ENCODE measurements around the gene PAGE2B. TPM values are rescaled to one million over a fixed set of nuclear protein-coding genes. Genes with fewer than 3 reads are reported as not detected.
A peak's percentile ranks its signal among the peaks of the same experiment; 100 is the strongest.
"Not testable (repeated sequence)": the region's sequence is repeated elsewhere in the genome, so short reads cannot be mapped to it uniquely, and the experiment has no call there.

The PAGE2B gene, protein sequence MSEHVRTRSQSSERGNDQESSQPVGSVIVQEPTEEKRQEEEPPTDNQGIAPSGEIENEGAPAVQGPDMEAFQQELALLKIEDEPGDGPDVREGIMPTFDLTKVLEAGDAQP
- not detected for polyA plus RNA-seq (ENCODE audit: low read depth in 6 of 6)

DNA sequence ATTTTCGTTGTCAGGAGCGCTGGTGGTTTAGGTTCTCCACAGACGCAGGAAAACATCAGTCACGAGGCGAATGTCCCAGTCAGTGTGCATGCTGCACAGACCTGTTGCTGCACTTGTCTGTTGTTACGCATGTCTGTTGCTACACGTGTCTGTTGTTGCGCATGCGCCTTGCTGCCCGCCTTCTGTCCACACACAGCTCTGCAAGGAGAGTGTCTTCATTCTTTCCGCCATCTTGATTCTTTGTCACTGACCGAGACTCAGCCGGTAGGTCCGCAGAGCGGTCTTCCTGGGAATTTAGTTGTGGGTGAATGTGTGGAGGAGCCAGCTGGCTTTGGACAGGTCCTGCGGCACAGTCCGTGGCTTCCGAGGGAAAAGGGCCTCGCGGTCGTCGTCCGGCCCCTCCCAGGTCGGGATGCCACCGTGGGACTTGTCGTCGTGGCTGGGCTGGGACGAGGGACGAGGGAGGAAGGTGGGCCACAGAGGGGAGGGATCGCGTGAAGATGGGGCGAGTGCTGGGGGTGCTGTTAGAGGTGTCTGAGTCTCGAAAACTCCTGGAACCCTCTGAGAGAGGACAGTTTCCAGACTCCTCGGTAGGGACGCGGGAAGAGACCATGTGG lies at the start of gene PAGE2B:
Gene PAGE2B (plus strand): TSS at position 180 of the 617 bp plus-strand sequence. CDS start 1,012 bp downstream, outside the sequence.
- Mint-ChIP-seq H3K4me3 (no peak within 1 kb of the TSS), H3K27ac (no peak within 1 kb of the TSS), H3K36me3 (no peaks in the 10 kb centered on the region), H3K9me3 (peaks cover 0 to 4% (median 0%) of the 10 kb centered on the region in 7 donors), H3K4me1 (no peaks in the 10 kb centered on the region), H3K27me3 (peaks cover 2 to 30% (median 22%) of the 10 kb centered on the region in 3 donors)
- ATAC-seq (ENCODE audit: low read depth in 2 of 2) = no peak
- no peak for DNase-seq

DNA sequence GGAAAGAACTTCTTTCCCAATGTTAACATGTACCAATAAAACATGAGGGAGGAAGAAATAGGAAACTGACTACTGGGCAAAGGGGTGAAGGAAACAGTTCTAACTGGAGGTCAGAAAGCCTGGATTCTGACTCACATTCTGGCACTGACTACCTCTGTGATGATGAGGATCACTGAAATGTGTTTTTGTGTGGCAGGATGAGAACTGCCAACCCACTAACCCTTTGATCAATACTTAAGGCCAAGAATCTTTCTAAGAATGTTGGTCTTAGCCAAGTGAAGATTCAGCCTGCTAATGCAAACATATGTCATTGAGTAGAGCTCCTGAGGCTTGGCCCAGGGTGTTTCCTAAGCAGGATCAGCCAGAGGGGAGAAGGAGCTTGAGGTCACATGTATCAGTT lies 48.7 kb upstream of the PAGE2B start:
- Mint-ChIP-seq H3K9me3 (peaks cover 0 to 5% (median 0%) of the 10 kb centered on the region in 7 donors), H3K36me3 (peaks cover 0 to 3% of the 10 kb centered on the region in 2 donors), H3K27me3 (peaks cover 0 to 21% (median 0%) of the 10 kb centered on the region in 3 donors), H3K27ac (peak overlapping the region in 1 of 6 donors; percentile 4), H3K4me1 (no peaks in the 10 kb centered on the region), H3K4me3 (no peak overlapping the region)
- DNase-seq = no peak
- ATAC-seq (ENCODE audit: low read depth in 2 of 2) = no peak

DNA sequence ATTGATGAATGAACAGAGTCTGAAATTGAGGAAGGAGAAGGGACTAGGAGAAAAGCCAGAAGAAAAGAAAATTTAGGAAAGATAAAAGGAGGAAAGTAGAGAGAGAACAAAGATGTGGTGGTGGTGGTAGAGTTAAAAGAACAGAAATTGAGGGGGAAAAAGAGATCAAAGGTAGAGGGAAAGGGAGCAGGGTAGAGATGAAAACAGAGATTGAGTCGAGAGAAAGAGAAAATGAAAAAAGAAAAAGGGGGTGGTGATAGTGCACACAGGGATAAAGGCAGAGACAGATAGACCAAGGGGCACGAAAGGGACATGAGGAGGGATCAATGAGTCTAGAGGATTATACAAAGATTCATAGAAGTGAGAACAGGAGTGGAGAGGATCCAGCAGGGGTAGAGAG lies 48.0 kb upstream of the PAGE2B start:
- Mint-ChIP-seq H3K4me3 (peak overlapping the region in 1 of 8 donors; percentile 31), H3K36me3 (no peaks in the 10 kb centered on the region), H3K9me3 (peaks cover 0 to 5% (median 0%) of the 10 kb centered on the region in 7 donors), H3K27ac (peak overlapping the region in 2 of 6 donors; percentile 53 to 67), H3K27me3 (peaks cover 0 to 21% (median 0%) of the 10 kb centered on the region in 3 donors), H3K4me1 (no peaks in the 10 kb centered on the region)
- no peak for DNase-seq
- ATAC-seq (ENCODE audit: low read depth in 2 of 2) = no peak

DNA sequence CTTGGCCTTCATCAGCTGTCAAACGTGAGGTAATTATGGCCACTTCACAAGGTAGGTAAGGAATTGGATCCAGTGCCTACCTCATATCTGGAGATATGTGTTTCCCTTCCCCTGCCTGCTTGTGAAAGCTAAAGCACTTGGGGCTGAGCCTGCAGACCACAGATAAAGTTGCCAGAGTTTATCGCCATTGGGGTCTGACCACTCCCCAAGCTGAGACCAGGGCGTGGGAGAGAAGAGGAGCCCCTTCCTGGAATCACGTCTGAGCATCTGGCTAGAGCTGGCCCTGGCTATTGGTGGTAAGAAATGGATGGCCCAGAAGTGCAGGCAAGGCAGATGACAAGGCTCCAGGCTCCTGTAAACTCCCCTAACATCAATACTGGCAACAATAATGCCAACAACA lies 46.8 kb upstream of the PAGE2B start:
- no peaks in the 10 kb centered on the region for H3K36me3 Mint-ChIP-seq
- H3K4me3 Mint-ChIP-seq = no peak overlapping the region
- peaks cover 0 to 5% (median 0%) of the 10 kb centered on the region in 7 donors for H3K9me3 Mint-ChIP-seq
- peaks cover 0 to 21% (median 0%) of the 10 kb centered on the region in 3 donors for H3K27me3 Mint-ChIP-seq
- H3K27ac Mint-ChIP-seq = no peak overlapping the region
- ATAC-seq (ENCODE audit: low read depth in 2 of 2) (no peak), DNase-seq (no peak)
- no peaks in the 10 kb centered on the region for H3K4me1 Mint-ChIP-seq

DNA sequence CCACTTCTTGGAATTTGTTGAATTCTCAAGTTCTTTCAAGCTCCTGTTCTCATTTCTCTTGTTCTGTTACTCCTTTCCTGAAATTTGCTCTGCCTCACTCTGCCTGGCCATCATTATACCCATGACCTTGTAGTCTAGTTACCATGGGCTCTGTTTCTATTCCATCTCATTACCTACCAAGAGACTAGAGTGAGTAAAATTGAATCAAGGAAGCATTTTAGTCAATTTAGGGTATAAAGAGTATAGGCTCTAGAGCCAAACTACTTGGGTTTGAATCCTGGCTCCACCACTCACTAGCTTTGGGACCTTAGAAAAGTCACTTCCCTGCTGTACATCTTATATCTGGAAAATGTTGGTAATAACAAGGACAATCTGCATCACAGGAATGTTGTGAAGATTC lies 46.2 kb upstream of the PAGE2B start:
- no peak for DNase-seq
- Mint-ChIP-seq H3K4me1 (no peaks in the 10 kb centered on the region), H3K27me3 (peaks cover 0 to 26% (median 0%) of the 10 kb centered on the region in 3 donors), H3K27ac (peak overlapping the region in 2 of 6 donors; percentile 17 to 34), H3K9me3 (peaks cover 0 to 5% (median 0%) of the 10 kb centered on the region in 7 donors), H3K36me3 (no peaks in the 10 kb centered on the region), H3K4me3 (no peak overlapping the region)
- no peak for ATAC-seq (ENCODE audit: low read depth in 2 of 2)

DNA sequence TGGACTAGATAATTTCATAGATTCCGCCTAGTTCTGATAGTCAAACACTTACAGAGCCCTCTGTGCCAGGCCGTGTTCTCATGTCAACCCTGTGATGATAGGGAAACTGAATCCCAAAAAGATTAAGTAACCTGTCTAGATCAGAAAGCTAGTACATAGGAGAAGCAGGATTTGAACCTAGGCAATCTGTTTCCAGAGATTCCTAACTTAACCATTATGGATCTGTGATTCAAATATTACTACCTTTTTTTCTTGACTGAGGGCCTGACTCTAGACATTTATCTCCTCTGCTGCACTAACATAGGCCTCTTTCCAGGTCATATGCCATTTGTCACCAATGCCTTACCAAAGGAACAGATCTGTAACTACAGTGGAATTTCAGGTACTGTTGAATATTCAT lies 45.5 kb upstream of the PAGE2B start:
- no peaks in the 10 kb centered on the region for H3K36me3 Mint-ChIP-seq
- H3K27ac Mint-ChIP-seq = peak overlapping the region in 1 of 6 donors; percentile 9
- ATAC-seq (ENCODE audit: low read depth in 2 of 2) (no peak), DNase-seq (no peak)
- H3K9me3 Mint-ChIP-seq = peaks cover 0 to 5% (median 0%) of the 10 kb centered on the region in 7 donors
- H3K4me1 Mint-ChIP-seq = no peaks in the 10 kb centered on the region
- peaks cover 0 to 28% (median 0%) of the 10 kb centered on the region in 3 donors for H3K27me3 Mint-ChIP-seq
- no peak overlapping the region for H3K4me3 Mint-ChIP-seq

DNA sequence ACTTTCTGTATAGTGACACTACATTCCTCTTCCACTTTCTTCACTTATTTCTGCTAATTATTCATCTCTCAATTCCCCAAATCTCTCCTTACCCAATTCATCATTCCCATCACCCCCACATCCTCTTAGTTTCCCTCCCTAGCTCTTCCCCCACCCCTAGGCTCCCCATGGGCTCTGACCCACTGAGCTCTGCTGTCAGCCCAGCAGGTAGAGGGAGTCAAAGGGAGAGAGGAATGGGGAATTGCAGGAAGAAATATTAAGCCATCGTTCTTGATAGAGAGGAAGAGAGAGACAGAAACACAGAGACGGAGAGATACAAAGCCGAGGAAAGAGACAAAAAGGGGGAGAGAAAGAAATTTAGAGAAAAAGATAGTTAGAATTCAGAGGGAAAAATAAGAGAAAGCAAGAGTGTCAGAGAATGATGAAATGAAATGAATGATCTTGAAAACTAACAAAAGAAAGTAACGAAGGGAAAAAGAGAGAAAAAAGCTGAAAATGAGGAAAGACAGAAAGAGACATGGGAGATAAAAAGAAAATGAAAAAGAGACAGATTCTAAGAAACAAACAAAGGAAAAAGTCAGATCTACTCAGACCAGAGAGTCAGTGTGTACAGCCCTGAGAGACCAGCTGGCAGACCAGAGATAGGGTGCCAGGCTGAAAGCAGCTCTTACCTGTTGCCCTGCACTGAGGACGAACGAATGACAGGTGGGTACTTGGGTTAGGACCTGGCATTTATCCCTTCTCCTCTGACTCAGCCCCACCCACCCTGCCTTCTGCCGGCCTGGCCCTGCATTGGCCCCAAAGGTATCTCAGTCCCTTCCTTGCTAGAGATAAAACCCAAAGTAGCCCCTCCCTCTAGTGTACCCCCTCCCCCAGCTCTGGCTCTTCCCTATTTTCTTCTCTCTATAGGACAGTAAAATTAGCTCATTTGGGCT lies 44.3 kb upstream of the PAGE2B start, which contains the start of gene ALAS2:
Gene ALAS2 (minus strand): TSS at position 707 of the 935 bp plus-strand sequence. CDS start 4,977 bp downstream, outside the sequence.
- peaks cover 0 to 6% (median 3%) of the 10 kb centered on the region in 7 donors for H3K9me3 Mint-ChIP-seq
- no peak within 1 kb of the TSS for H3K27ac Mint-ChIP-seq
- peaks cover 0 to 28% (median 0%) of the 10 kb centered on the region in 3 donors for H3K27me3 Mint-ChIP-seq
- no peaks in the 10 kb centered on the region for H3K36me3 Mint-ChIP-seq
- ATAC-seq (ENCODE audit: low read depth in 2 of 2) = no peak
- no peaks in the 10 kb centered on the region for H3K4me1 Mint-ChIP-seq
- DNase-seq = no peak
- H3K4me3 Mint-ChIP-seq = peak within 1 kb of the TSS in 1 of 8 donors; percentile 38

DNA sequence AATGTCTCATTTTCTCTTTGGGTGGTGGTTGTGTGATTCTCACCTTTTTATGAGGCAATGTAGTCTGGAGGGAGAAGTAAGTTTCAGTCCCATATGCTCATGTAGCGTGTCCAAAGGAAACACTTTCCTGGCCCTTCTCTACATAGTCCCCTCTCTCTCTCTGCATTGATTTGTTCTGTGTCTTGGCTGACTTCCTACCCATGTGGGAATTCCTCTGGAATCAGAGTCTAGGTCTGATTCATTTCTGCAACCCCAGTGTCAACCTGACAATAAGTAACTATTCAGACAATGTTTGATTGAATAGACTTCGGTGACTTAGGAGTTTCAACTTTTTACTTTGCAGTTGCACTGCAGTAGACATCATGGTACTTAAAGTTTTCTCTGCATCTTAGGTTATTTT lies 41.4 kb upstream of the PAGE2B start:
- H3K27me3 Mint-ChIP-seq = peaks cover 0 to 17% (median 0%) of the 10 kb centered on the region in 3 donors
- no peak overlapping the region for H3K4me3 Mint-ChIP-seq
- DNase-seq (no peak), ATAC-seq (ENCODE audit: low read depth in 2 of 2) (no peak)
- H3K9me3 Mint-ChIP-seq = peaks cover 0 to 7% (median 0%) of the 10 kb centered on the region in 7 donors
- no peaks in the 10 kb centered on the region for H3K36me3 Mint-ChIP-seq
- H3K4me1 Mint-ChIP-seq = no peaks in the 10 kb centered on the region
- no peak overlapping the region for H3K27ac Mint-ChIP-seq

DNA sequence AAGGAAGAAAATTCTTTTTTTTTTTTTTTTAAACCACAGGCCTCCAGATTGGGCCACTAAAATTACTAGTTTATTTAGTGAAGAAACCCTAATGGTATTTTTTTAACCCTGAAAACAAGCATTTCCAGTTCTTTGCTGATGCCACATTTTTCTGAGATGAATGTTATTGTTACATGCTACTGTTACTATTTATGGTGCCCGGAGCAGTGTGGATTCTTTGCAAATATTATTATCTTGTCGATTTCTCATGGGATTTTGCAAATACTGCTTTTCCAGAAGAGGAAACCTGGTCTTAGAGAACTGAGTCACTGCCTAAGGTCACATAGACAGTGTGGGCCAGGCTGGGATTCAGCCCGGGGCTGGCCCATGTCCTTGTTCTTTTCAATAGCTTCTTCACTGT lies 35.4 kb upstream of the PAGE2B start:
- Mint-ChIP-seq H3K27ac (no peak overlapping the region), H3K27me3 (no peaks in the 10 kb centered on the region), H3K4me3 (no peak overlapping the region), H3K9me3 (peaks cover 0 to 18% (median 6%) of the 10 kb centered on the region in 7 donors), H3K4me1 (no peaks in the 10 kb centered on the region), H3K36me3 (no peaks in the 10 kb centered on the region)
- DNase-seq (no peak), ATAC-seq (ENCODE audit: low read depth in 2 of 2) (no peak)

DNA sequence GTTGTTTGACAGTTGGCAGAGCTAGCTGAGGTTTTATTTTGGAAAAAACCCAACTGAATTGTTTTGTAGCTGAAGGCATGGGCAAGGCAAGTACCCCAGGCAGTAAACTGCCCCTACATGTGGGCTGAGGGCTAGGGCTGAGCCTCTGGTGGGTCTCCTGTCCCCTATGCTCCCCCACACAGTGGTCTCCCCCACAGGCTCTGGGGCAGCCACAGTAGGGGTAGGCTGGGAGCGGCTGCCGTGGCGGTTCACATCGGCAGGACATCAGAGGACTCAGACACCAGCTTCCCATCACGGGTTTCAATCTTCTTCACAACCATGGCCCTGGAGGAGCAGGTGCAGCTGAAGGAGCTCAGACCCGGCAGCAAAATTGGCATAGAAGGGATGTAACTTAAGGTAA lies 33.3 kb upstream of the PAGE2B start:
- Mint-ChIP-seq H3K9me3 (peaks cover 0 to 12% (median 6%) of the 10 kb centered on the region in 7 donors), H3K27ac (no peak overlapping the region), H3K36me3 (no peaks in the 10 kb centered on the region), H3K4me1 (no peaks in the 10 kb centered on the region), H3K27me3 (no peaks in the 10 kb centered on the region), H3K4me3 (no peak overlapping the region)
- ATAC-seq (ENCODE audit: low read depth in 2 of 2) (no peak), DNase-seq (no peak)

DNA sequence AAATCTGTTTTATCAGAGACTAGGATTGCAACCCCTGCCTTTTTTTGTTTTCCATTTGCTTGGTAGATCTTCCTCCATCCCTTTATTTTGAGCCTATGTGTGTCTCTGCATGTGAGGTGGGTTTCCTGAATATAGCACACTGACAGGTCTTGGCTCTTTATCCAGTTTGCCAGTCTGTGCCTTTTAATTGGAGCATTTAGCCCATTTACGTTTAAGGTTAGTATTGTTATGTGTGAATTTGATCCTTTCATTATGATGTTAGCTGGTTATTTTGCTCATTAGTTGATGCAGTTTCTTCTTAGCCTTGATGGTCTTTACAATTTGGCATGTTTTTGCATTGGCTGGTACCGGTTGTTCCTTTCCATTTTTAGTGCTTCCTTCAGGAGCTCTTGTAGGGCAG lies 24.2 kb upstream of the PAGE2B start:
- H3K36me3 Mint-ChIP-seq; DNase-seq; H3K4me1 Mint-ChIP-seq; H3K27me3 Mint-ChIP-seq; H3K4me3 Mint-ChIP-seq; ATAC-seq (ENCODE audit: low read depth in 2 of 2); H3K27ac Mint-ChIP-seq: not testable (repeated sequence)
- H3K9me3 Mint-ChIP-seq = peaks cover 0 to 15% (median 8%) of the 10 kb centered on the region in 7 donors

DNA sequence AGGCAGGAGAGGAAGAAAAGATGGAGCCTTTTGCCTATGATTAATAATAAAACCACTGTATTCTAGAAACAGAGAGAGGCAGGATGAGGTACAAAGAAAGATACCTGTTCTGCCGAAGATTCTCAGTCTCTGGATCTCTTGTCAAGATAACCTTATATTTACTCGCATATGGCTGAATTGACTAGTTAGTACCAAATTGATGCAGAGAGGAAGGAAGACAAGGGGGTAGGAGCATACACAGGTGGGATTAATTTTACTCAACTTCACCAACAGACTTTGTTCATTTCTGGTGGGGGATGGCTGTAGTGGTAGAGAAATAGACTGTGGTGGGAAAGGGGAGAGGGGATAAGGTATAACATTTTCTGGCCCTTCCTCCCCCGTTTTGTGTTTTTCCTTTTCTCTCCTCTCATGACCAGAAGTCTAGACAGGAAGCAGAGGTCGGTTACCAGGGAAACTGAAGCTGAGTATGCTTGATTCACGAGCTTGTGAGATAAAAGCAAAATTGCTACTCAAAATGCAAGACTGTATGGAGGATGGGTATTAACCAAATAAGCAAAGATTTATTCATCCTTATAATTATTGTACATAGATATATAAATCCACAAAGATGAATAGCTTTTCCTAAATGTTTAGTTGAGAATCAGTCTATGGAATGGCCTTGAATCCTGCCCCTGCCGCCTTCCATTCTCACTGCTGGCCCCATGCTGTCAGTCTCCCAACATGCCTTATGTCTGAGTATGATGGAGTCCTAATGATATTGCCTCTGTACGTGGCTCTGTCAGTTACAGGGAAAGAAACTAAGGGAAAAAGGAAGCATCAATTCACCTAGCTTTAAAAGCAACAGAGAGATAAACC lies 17.8 kb upstream of the PAGE2B start:
- ATAC-seq (ENCODE audit: low read depth in 2 of 2) (peak; percentile 41 to 75), DNase-seq (peak; percentile 7)
- Mint-ChIP-seq H3K4me3 (peak overlapping the region; percentile 12 to 82 (median 60)), H3K27me3 (no peaks in the 10 kb centered on the region), H3K9me3 (peaks cover 0 to 3% (median 0%) of the 10 kb centered on the region in 7 donors), H3K4me1 (peaks cover 0 to 11% (median 10%) of the 10 kb centered on the region in 3 donors), H3K27ac (peak overlapping the region in 3 of 6 donors; percentile 53 to 93 (median 85)), H3K36me3 (no peaks in the 10 kb centered on the region)

Data from naive B cell (primary cell).